ENCODE data around the gene MYO1B. TPM values are rescaled to one million over a fixed set of nuclear protein-coding genes. Genes with fewer than 3 reads are reported as not detected.

Gene MYO1B
- total RNA-seq, 2 donors from 2014 or later, result 75.0 to 78.2 TPM

GRCh38 chr2:191230174-191230573 is 15.0 kb upstream of the MYO1B start:
- H3K4me1 ChIP-seq, result no peaks in the 10 kb centered on the region
- no peak for TF ChIP-seq CTCF (IDR thresholded peaks at IDR 0.05)
- H3K9ac ChIP-seq (ENCODE audit: low read depth in 2 of 2, low read length in 2 of 2), result no peak overlapping the region
- intact Hi-C loops (cut with DNase I), result no loop called here
- no peaks in the 10 kb centered on the region for H3K9me3 ChIP-seq
- no peaks in the 10 kb centered on the region for H3K36me3 ChIP-seq
- no peak for DNase-seq
- no peaks in the 10 kb centered on the region for H3K27me3 ChIP-seq
- H3K27ac ChIP-seq, result no peak overlapping the region
- no peak overlapping the region for H3K4me3 ChIP-seq

GRCh38 chr2:191231995-191232394 is 13.2 kb upstream of the MYO1B start:
- no peak overlapping the region for H3K4me3 ChIP-seq
- H3K4me1 ChIP-seq, result no peaks in the 10 kb centered on the region
- H3K27me3 ChIP-seq, result no peaks in the 10 kb centered on the region
- H3K27ac ChIP-seq, result no peak overlapping the region
- intact Hi-C loops (cut with DNase I), result no loop called here
- DNase-seq, result no peak
- no peak overlapping the region for H3K9ac ChIP-seq (ENCODE audit: low read depth in 2 of 2, low read length in 2 of 2)
- H3K9me3 ChIP-seq, result no peaks in the 10 kb centered on the region
- TF ChIP-seq CTCF (IDR thresholded peaks at IDR 0.05), result peak; percentile 20
- no peaks in the 10 kb centered on the region for H3K36me3 ChIP-seq

- H3K4me1 ChIP-seq, result no peaks in the 10 kb centered on the region
- no peaks in the 10 kb centered on the region for H3K27me3 ChIP-seq
- no peaks in the 10 kb centered on the region for H3K36me3 ChIP-seq
- no peak overlapping the region for H3K4me3 ChIP-seq
- intact Hi-C loops (cut with DNase I), result no loop called here
- TF ChIP-seq CTCF (IDR thresholded peaks at IDR 0.05), result no peak
- H3K27ac ChIP-seq, result no peak overlapping the region
- H3K9ac ChIP-seq (ENCODE audit: low read depth in 2 of 2, low read length in 2 of 2), result no peak overlapping the region
- no peaks in the 10 kb centered on the region for H3K9me3 ChIP-seq
- no peak for DNase-seq
Observed at GRCh38 chr2:191233533-191233932, 11.7 kb upstream of the MYO1B start.

GRCh38 chr2:191234376-191234775 is 10.8 kb upstream of the MYO1B start:
- Histone ChIP-seq H3K4me1 (no peaks in the 10 kb centered on the region), H3K9ac (ENCODE audit: low read depth in 2 of 2, low read length in 2 of 2) (no peak overlapping the region), H3K9me3 (no peaks in the 10 kb centered on the region), H3K27me3 (no peaks in the 10 kb centered on the region), H3K4me3 (no peak overlapping the region), H3K36me3 (no peaks in the 10 kb centered on the region), H3K27ac (no peak overlapping the region)
- TF ChIP-seq CTCF (IDR thresholded peaks at IDR 0.05), result no peak
- intact Hi-C loops (cut with DNase I), result no loop called here
- no peak for DNase-seq

GRCh38 chr2:191240871-191241270 is 4.3 kb upstream of the MYO1B start:
- Histone ChIP-seq H3K4me1 (no peaks in the 10 kb centered on the region), H3K27me3 (no peaks in the 10 kb centered on the region), H3K9ac (ENCODE audit: low read depth in 2 of 2, low read length in 2 of 2) (no peak overlapping the region), H3K27ac (no peak overlapping the region), H3K4me3 (no peak overlapping the region), H3K9me3 (no peaks in the 10 kb centered on the region), H3K36me3 (no peaks in the 10 kb centered on the region)
- no peak for DNase-seq
- no peak for TF ChIP-seq CTCF (IDR thresholded peaks at IDR 0.05)
- intact Hi-C loops (cut with DNase I), result loop anchor here (5.0 kb wide), 1 partner anchor 261 kb away; no protein-coding TSS in a partner anchor

GRCh38 chr2:191241418-191241817 is 3.8 kb upstream of the MYO1B start:
- intact Hi-C loops (cut with DNase I), result loop anchor here (5.0 kb wide), 1 partner anchor 261 kb away; no protein-coding TSS in a partner anchor
- Histone ChIP-seq H3K9ac (ENCODE audit: low read depth in 2 of 2, low read length in 2 of 2) (no peak overlapping the region), H3K36me3 (no peaks in the 10 kb centered on the region), H3K27me3 (no peaks in the 10 kb centered on the region), H3K4me1 (no peaks in the 10 kb centered on the region), H3K27ac (no peak overlapping the region), H3K4me3 (no peak overlapping the region), H3K9me3 (no peaks in the 10 kb centered on the region)
- no peak for TF ChIP-seq CTCF (IDR thresholded peaks at IDR 0.05)
- no peak for DNase-seq
